Uterus (tissue), 2 donors: ENCODE results near the gene THEM4.

ENCODE experiments used
- POLR2A ChIP-seq, 2 donors: fragments of 450-650 bp; IDR thresholded peaks; one replicate each; pipeline ENCODE4 v1.6.1; 2016; ENCODE audit warnings: antibody characterized with exemption in 2 of 2, mild to moderate bottlenecking in 1 of 2, moderate library complexity in 1 of 2
- TF ChIP-seq, protein P1 (sequence below), 4 experiments: fragments of 200-600 bp in 2 of 4; fragments of 450-650 bp in 2 of 4; sonication (generic) in 2 of 4; IDR thresholded peaks; one replicate each; pipeline ENCODE4 v1.5.1; 2016 to 2019; ENCODE audit warnings: antibody characterized with exemption in 4 of 4, mild to moderate bottlenecking in 2 of 4, moderate library complexity in 1 of 4

- TF ChIP-seq, protein P1, sequence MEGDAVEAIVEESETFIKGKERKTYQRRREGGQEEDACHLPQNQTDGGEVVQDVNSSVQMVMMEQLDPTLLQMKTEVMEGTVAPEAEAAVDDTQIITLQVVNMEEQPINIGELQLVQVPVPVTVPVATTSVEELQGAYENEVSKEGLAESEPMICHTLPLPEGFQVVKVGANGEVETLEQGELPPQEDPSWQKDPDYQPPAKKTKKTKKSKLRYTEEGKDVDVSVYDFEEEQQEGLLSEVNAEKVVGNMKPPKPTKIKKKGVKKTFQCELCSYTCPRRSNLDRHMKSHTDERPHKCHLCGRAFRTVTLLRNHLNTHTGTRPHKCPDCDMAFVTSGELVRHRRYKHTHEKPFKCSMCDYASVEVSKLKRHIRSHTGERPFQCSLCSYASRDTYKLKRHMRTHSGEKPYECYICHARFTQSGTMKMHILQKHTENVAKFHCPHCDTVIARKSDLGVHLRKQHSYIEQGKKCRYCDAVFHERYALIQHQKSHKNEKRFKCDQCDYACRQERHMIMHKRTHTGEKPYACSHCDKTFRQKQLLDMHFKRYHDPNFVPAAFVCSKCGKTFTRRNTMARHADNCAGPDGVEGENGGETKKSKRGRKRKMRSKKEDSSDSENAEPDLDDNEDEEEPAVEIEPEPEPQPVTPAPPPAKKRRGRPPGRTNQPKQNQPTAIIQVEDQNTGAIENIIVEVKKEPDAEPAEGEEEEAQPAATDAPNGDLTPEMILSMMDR (IDR thresholded peaks at IDR 0.05), result no peak
- no peak for TF ChIP-seq POLR2A (IDR thresholded peaks at IDR 0.05)
Measured at GRCh38 chr1:151944857-151945575, 35.7 kb upstream of the THEM4 start.
